Left lung (tissue), 10 donors: ENCODE results near the gene RPLP2. TPM values are rescaled to one million over a fixed set of nuclear protein-coding genes. Genes with fewer than 3 reads are reported as not detected.

Experiments
- ATAC-seq: fragments of 200-7000 bp; cut with Tn5 transposase; one replicate; pipeline ENCODE4 v1.9.1; 2020; ENCODE audit warnings: moderate library complexity
- DNase-seq, 4 donors: peaks; one replicate each; pipeline ENCODE4 v3.0.0-alpha.2; 2013 to 2020
- H3K27ac ChIP-seq, 2 donors: fragments of 200-600 bp; sonication (generic) in 1 of 2; one replicate each; pipeline versions ENCODE4 v1.5.0 to v1.8.0; 2020 to 2021
- H3K27me3 ChIP-seq, 2 donors: fragments of 200-600 bp; sonication (generic) in 1 of 2; one replicate each; pipeline versions ENCODE4 v1.5.0 to v1.8.0; 2020 to 2021
- H3K36me3 ChIP-seq, 2 donors: fragments of 200-600 bp; sonication (generic) in 1 of 2; one replicate each; pipeline versions ENCODE4 v1.5.0 to v1.8.0; 2020 to 2021
- H3K4me1 ChIP-seq, 2 donors: fragments of 200-600 bp; one replicate each; pipeline ENCODE4 v1.8.0; 2021
- H3K4me3 ChIP-seq, 2 donors: fragments of 200-600 bp; sonication (generic) in 1 of 2; one replicate each; pipeline versions ENCODE4 v1.5.0 to v1.8.0; 2020 to 2021; ENCODE audit warnings: mild to moderate bottlenecking in 1 of 2
- H3K9me3 ChIP-seq, 2 donors: fragments of 200-600 bp; sonication (generic) in 1 of 2; one replicate each; pipeline versions ENCODE4 v1.5.0 to v1.8.0; 2020 to 2021
- intact Hi-C, 2 donors: fragments of 100-400 bp; cut with DNase I; formaldehyde crosslinking; loops; one replicate each; pipeline versions ENCODE4 v1.11.2 to v1.14.2; 2022
- polyA plus RNA-seq, 6 donors: library from polyadenylated mRNA; unstranded; fragments of 120-200 nt; gene quantifications; one replicate each; pipeline ENCODE4 v1.2.1, GENCODE V29; 2013; ENCODE audit not compliant: insufficient read length in 6 of 6
- total RNA-seq, 2 donors: library from RNA; stranded (reverse); fragmentation: NEBNext Ultra II Directional; extraction: Animal tissue kit (Norgen Biotek cat#: 25700); gene quantifications; one replicate each; pipeline ENCODE4 v1.2.1, GENCODE V29; 2021
- TF ChIP-seq, protein P1 (sequence below), 2 donors: fragments of 200-600 bp; sonication (generic) in 1 of 2; IDR thresholded peaks; one replicate each; pipeline versions ENCODE4 v1.5.0 to v1.8.0; 2021; ENCODE audit warnings: antibody characterized with exemption in 2 of 2
- donor health status: DM: no; HTN: yes; CAD: no.
- donor health status: DM: no; HTN: no; CAD: no.

The RPLP2 gene
- total and polyA plus RNA-seq, 8 donors = 1,154 to 1,802 (median 1,390) TPM

- Histone ChIP-seq H3K4me1 (peaks cover 3 to 10% of the 10 kb centered on the region in 2 donors), H3K27ac (no peak overlapping the region), H3K27me3 (peaks cover 0 to 6% of the 10 kb centered on the region in 2 donors), H3K4me3 (no peak overlapping the region), H3K36me3 (peaks cover 0 to 6% of the 10 kb centered on the region in 2 donors), H3K9me3 (no peaks in the 10 kb centered on the region)
- ATAC-seq (no peak), DNase-seq (no peak)
- TF ChIP-seq, protein P1, sequence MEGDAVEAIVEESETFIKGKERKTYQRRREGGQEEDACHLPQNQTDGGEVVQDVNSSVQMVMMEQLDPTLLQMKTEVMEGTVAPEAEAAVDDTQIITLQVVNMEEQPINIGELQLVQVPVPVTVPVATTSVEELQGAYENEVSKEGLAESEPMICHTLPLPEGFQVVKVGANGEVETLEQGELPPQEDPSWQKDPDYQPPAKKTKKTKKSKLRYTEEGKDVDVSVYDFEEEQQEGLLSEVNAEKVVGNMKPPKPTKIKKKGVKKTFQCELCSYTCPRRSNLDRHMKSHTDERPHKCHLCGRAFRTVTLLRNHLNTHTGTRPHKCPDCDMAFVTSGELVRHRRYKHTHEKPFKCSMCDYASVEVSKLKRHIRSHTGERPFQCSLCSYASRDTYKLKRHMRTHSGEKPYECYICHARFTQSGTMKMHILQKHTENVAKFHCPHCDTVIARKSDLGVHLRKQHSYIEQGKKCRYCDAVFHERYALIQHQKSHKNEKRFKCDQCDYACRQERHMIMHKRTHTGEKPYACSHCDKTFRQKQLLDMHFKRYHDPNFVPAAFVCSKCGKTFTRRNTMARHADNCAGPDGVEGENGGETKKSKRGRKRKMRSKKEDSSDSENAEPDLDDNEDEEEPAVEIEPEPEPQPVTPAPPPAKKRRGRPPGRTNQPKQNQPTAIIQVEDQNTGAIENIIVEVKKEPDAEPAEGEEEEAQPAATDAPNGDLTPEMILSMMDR (IDR thresholded peaks at IDR 0.05) = no peak
- intact Hi-C loops = no loop called here
Measured at GRCh38 chr11:855330-855674, 45.5 kb downstream of the RPLP2 start.

GRCh38 chr11:855796-856195, 46.0 kb downstream of the RPLP2 start:
- TF ChIP-seq, protein P1 (IDR thresholded peaks at IDR 0.05) = no peak
- intact Hi-C loops = no loop called here
- peaks cover 0 to under 1% of the 10 kb centered on the region in 2 donors for H3K27me3 ChIP-seq
- DNase-seq = no peak
- no peak overlapping the region for H3K4me3 ChIP-seq
- H3K9me3 ChIP-seq = no peaks in the 10 kb centered on the region
- ATAC-seq = no peak
- H3K36me3 ChIP-seq = peaks cover 0 to 6% of the 10 kb centered on the region in 2 donors
- H3K27ac ChIP-seq = no peak overlapping the region
- peaks cover 3 to 6% of the 10 kb centered on the region in 2 donors for H3K4me1 ChIP-seq

DNA sequence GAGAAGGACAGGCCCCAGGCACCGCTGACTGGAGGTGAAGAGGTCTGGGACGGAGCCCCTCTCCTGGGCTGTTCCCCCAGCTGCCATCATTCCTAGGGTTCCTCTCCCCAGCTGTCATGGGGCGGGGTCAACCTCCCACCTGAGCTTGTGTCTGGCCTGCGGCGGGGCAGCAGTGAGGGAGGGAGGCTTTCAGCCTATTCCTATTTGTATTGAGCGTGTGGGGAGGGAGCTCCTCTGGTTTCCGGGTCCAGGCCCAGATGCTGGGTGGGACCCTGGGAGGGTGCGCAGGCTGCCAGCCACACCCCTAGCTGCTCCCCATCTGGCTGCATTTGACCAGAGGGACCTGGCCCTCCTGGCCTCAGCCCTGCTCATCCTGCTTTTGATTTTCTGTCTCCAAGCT, 46.6 kb downstream of the RPLP2 start:
- ATAC-seq = no peak
- no peaks in the 10 kb centered on the region for H3K9me3 ChIP-seq
- H3K36me3 ChIP-seq = peaks cover 0 to 6% of the 10 kb centered on the region in 2 donors
- H3K27me3 ChIP-seq = no peaks in the 10 kb centered on the region
- no peak for DNase-seq
- no peak overlapping the region for H3K4me3 ChIP-seq
- H3K4me1 ChIP-seq = peaks cover 3 to 6% of the 10 kb centered on the region in 2 donors
- intact Hi-C loops = no loop called here
- no peak overlapping the region for H3K27ac ChIP-seq
- TF ChIP-seq, protein P1 (IDR thresholded peaks at IDR 0.05) = no peak

GRCh38 chr11:858053-858761, 48.4 kb downstream of the RPLP2 start:
- TF ChIP-seq, protein P1 (IDR thresholded peaks at IDR 0.05) = no peak
- H3K27ac ChIP-seq = no peak overlapping the region
- peaks cover 3 to 6% of the 10 kb centered on the region in 2 donors for H3K4me1 ChIP-seq
- H3K4me3 ChIP-seq = no peak overlapping the region
- H3K9me3 ChIP-seq = no peaks in the 10 kb centered on the region
- H3K27me3 ChIP-seq = no peaks in the 10 kb centered on the region
- ATAC-seq (no peak), DNase-seq (no peak)
- intact Hi-C loops = no loop called here
- H3K36me3 ChIP-seq = peaks cover 0 to 13% of the 10 kb centered on the region in 2 donors

- H3K4me1 ChIP-seq = peaks cover 3 to 6% of the 10 kb centered on the region in 2 donors
- H3K4me3 ChIP-seq = no peak overlapping the region
- H3K36me3 ChIP-seq = peaks cover 0 to 19% of the 10 kb centered on the region in 2 donors
- intact Hi-C loops = no loop called here
- no peaks in the 10 kb centered on the region for H3K27me3 ChIP-seq
- DNase-seq = no peak
- H3K27ac ChIP-seq = no peak overlapping the region
- no peak for ATAC-seq
- TF ChIP-seq, protein P1 (IDR thresholded peaks at IDR 0.05) = no peak
- H3K9me3 ChIP-seq = no peaks in the 10 kb centered on the region
Measured at GRCh38 chr11:858762-859339, 49.1 kb downstream of the RPLP2 start.
